ENCODE results near the gene SLCO2A1.

Gene SLCO2A1

DNA sequence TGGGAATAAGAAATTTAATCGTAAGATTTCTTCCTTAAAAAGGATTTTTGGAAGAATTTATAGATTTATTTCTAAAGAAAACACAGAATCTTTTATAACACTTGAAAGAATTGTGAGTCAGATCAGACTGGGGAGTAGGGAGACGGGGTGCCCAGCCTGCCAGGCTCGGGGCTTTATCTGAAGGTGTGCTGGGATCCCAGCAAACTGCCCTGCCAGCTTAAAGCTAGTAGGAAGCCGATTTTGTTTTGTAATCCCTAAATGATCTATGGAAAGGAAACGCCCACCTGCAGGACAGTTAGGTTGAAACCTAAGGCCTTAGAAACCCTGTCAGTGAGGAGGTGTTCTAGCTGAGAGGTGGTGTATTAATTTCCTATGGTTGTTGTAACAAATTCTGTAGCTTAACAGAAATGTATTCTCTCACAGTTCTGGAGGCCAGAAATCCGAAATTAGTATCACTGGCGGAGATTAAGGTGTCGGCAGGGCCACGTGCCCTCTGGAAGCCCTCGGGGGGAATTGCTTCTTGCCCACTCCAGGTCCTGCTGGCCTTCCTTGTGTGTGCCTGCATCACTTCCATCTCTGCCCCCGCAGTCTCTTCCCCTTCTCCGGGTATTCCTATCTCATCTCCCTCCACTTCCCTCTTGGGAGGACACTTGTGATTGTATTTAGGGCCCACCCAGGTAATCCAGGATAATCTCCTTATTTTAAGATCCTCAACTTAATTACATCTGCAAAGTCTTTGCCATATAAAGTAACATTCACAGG, 114.7 kb downstream of the SLCO2A1 start:
- TF ChIP-seq FOXP2 (optimal IDR thresholded peaks at IDR 0.05; ENCODE audit: control extremely low read depth, extremely low read length, insufficient read depth) (no peak), EZH2 (IDR thresholded peaks at IDR 0.05) (no peak), POLR2AphosphoS5 (IDR thresholded peaks at IDR 0.05; ENCODE audit: borderline replicate concordance, low read depth, low read length) (no peak)
- Histone ChIP-seq H3K9ac (ENCODE audit: insufficient read length) (no peak overlapping the region), H3K4me3 (no peak overlapping the region), H3K9me3 (ENCODE audit: low read depth, low read length) (no peaks in the 10 kb centered on the region), H3K27ac (no peak overlapping the region), H3K36me3 (ENCODE audit: insufficient read depth, low read length) (no peaks in the 10 kb centered on the region)
- DNase-seq (ENCODE audit: low read depth, low spot score), result no peak

- no peaks in the 10 kb centered on the region for H3K9me3 ChIP-seq (ENCODE audit: low read depth, low read length)
Measured at GRCh38 chr3:133910422-133910821, 119.3 kb downstream of the SLCO2A1 start.

DNA sequence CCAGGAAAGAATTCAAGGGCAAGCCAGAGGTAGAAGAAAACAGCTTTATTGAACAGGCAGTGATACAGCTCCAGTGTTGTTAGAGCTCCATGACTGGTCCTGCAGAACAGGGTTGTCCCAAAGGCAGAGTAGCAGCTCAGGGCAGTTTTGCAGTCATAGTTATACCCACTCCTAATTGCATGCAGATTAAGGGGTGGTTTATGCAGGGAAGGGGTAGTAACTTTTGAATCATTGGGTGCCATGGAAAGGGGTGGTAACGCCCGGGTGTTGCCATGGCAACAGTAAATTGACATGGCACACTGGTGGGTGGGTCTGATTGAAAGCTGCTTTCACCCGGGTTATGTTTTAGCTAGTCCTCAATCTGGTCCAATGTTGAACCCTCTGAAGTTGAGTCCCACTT, 124.3 kb downstream of the SLCO2A1 start:
- no peak overlapping the region for H3K4me3 ChIP-seq
- no peaks in the 10 kb centered on the region for H3K36me3 ChIP-seq (ENCODE audit: insufficient read depth, low read length)
- no peak overlapping the region for H3K27ac ChIP-seq
- H3K9me3 ChIP-seq (ENCODE audit: low read depth, low read length), result no peaks in the 10 kb centered on the region
- TF ChIP-seq EZH2 (IDR thresholded peaks at IDR 0.05) (no peak), POLR2AphosphoS5 (IDR thresholded peaks at IDR 0.05; ENCODE audit: borderline replicate concordance, low read depth, low read length) (no peak), FOXP2 (optimal IDR thresholded peaks at IDR 0.05; ENCODE audit: control extremely low read depth, extremely low read length, insufficient read depth) (no peak)
- DNase-seq (ENCODE audit: low read depth, low spot score), result no peak
- H3K9ac ChIP-seq (ENCODE audit: insufficient read length), result no peak overlapping the region

More at GRCh38 chr3:133910422-133910821, 119.3 kb downstream of the SLCO2A1 start:
- no peak for DNase-seq (ENCODE audit: low read depth, low spot score)
- no peak overlapping the region for H3K27ac ChIP-seq
- TF ChIP-seq EZH2 (IDR thresholded peaks at IDR 0.05) (no peak), POLR2AphosphoS5 (IDR thresholded peaks at IDR 0.05; ENCODE audit: borderline replicate concordance, low read depth, low read length) (no peak), FOXP2 (optimal IDR thresholded peaks at IDR 0.05; ENCODE audit: control extremely low read depth, extremely low read length, insufficient read depth) (no peak)
- H3K9ac ChIP-seq (ENCODE audit: insufficient read length), result no peak overlapping the region
- no peak overlapping the region for H3K4me3 ChIP-seq
- H3K36me3 ChIP-seq (ENCODE audit: insufficient read depth, low read length), result no peaks in the 10 kb centered on the region

- H3K27ac ChIP-seq, result no peak overlapping the region
- no peaks in the 10 kb centered on the region for H3K36me3 ChIP-seq (ENCODE audit: insufficient read depth, low read length)
- no peak for TF ChIP-seq EZH2 (IDR thresholded peaks at IDR 0.05)
- TF ChIP-seq POLR2AphosphoS5 (IDR thresholded peaks at IDR 0.05; ENCODE audit: borderline replicate concordance, low read depth, low read length), result no peak
- TF ChIP-seq FOXP2 (optimal IDR thresholded peaks at IDR 0.05; ENCODE audit: control extremely low read depth, extremely low read length, insufficient read depth), result no peak
- no peak overlapping the region for H3K4me3 ChIP-seq
- H3K9ac ChIP-seq (ENCODE audit: insufficient read length), result no peak overlapping the region
- no peaks in the 10 kb centered on the region for H3K9me3 ChIP-seq (ENCODE audit: low read depth, low read length)
- DNase-seq (ENCODE audit: low read depth, low spot score), result no peak
Measured at GRCh38 chr3:133901847-133902246, 127.9 kb downstream of the SLCO2A1 start.

- Histone ChIP-seq H3K9me3 (ENCODE audit: low read depth, low read length) (no peaks in the 10 kb centered on the region), H3K4me3 (no peak overlapping the region), H3K36me3 (ENCODE audit: insufficient read depth, low read length) (no peaks in the 10 kb centered on the region), H3K9ac (ENCODE audit: insufficient read length) (no peak overlapping the region), H3K27ac (no peak overlapping the region)
- no peak for TF ChIP-seq FOXP2 (optimal IDR thresholded peaks at IDR 0.05; ENCODE audit: control extremely low read depth, extremely low read length, insufficient read depth)
- TF ChIP-seq EZH2 (IDR thresholded peaks at IDR 0.05), result no peak
- no peak for TF ChIP-seq POLR2AphosphoS5 (IDR thresholded peaks at IDR 0.05; ENCODE audit: borderline replicate concordance, low read depth, low read length)
- no peak for DNase-seq (ENCODE audit: low read depth, low spot score)
Measured at GRCh38 chr3:133901083-133901482, 128.6 kb downstream of the SLCO2A1 start.

GRCh38 chr3:133899311-133899710, 130.4 kb downstream of the SLCO2A1 start:
- TF ChIP-seq FOXP2 (optimal IDR thresholded peaks at IDR 0.05; ENCODE audit: control extremely low read depth, extremely low read length, insufficient read depth) (no peak), EZH2 (IDR thresholded peaks at IDR 0.05) (no peak), POLR2AphosphoS5 (IDR thresholded peaks at IDR 0.05; ENCODE audit: borderline replicate concordance, low read depth, low read length) (no peak)
- no peaks in the 10 kb centered on the region for H3K36me3 ChIP-seq (ENCODE audit: insufficient read depth, low read length)
- DNase-seq (ENCODE audit: low read depth, low spot score), result no peak
- no peak overlapping the region for H3K9ac ChIP-seq (ENCODE audit: insufficient read length)
- no peak overlapping the region for H3K4me3 ChIP-seq
- no peak overlapping the region for H3K27ac ChIP-seq
- H3K9me3 ChIP-seq (ENCODE audit: low read depth, low read length), result no peaks in the 10 kb centered on the region

- DNase-seq (ENCODE audit: low read depth, low spot score), result no peak
- H3K9ac ChIP-seq (ENCODE audit: insufficient read length), result no peak overlapping the region
- H3K27ac ChIP-seq, result no peak overlapping the region
- no peak for TF ChIP-seq POLR2AphosphoS5 (IDR thresholded peaks at IDR 0.05; ENCODE audit: borderline replicate concordance, low read depth, low read length)
- no peak for TF ChIP-seq EZH2 (IDR thresholded peaks at IDR 0.05)
- no peak for TF ChIP-seq FOXP2 (optimal IDR thresholded peaks at IDR 0.05; ENCODE audit: control extremely low read depth, extremely low read length, insufficient read depth)
- H3K36me3 ChIP-seq (ENCODE audit: insufficient read depth, low read length), result no peaks in the 10 kb centered on the region
- H3K4me3 ChIP-seq, result no peak overlapping the region
- H3K9me3 ChIP-seq (ENCODE audit: low read depth, low read length), result no peaks in the 10 kb centered on the region
Measured at GRCh38 chr3:133897547-133897946, 132.2 kb downstream of the SLCO2A1 start.

- no peak overlapping the region for H3K27ac ChIP-seq
- no peak for TF ChIP-seq POLR2AphosphoS5 (IDR thresholded peaks at IDR 0.05; ENCODE audit: borderline replicate concordance, low read depth, low read length)
- TF ChIP-seq EZH2 (IDR thresholded peaks at IDR 0.05), result no peak
- no peak for TF ChIP-seq FOXP2 (optimal IDR thresholded peaks at IDR 0.05; ENCODE audit: control extremely low read depth, extremely low read length, insufficient read depth)
- no peaks in the 10 kb centered on the region for H3K36me3 ChIP-seq (ENCODE audit: insufficient read depth, low read length)
- no peak overlapping the region for H3K9ac ChIP-seq (ENCODE audit: insufficient read length)
- no peaks in the 10 kb centered on the region for H3K9me3 ChIP-seq (ENCODE audit: low read depth, low read length)
- DNase-seq (ENCODE audit: low read depth, low spot score), result no peak
- peak overlapping the region; percentile 81 for H3K4me3 ChIP-seq
Measured at GRCh38 chr3:133896002-133896761, 133.5 kb downstream of the SLCO2A1 start.

Data from SK-N-MC (cell line).